ENCODE measurements around the gene FN1. TPM values are rescaled to one million over a fixed set of nuclear protein-coding genes. Genes with fewer than 3 reads are reported as not detected.

Gene FN1
- total RNA-seq, 1 donor from 2014 or later, result 52.0 TPM

GRCh38 chr2:215407590-215408264 is 28.1 kb downstream of the FN1 start:
- Mint-ChIP-seq H3K27ac (peak overlapping the region; percentile 53), H3K4me3 (no peak overlapping the region), H3K4me1 (no peaks in the 10 kb centered on the region), H3K27me3 (ENCODE audit: insufficient read depth, low read depth) (peaks cover 2% of the 10 kb centered on the region), H3K36me3 (peaks cover 34% of the 10 kb centered on the region), H3K9me3 (no peaks in the 10 kb centered on the region)
- Histone ChIP-seq H2AFZ (replicated peaks) (no peak overlapping the region), H3K9ac (no peak overlapping the region), H3K36me3 (no peaks in the 10 kb centered on the region), H3K79me2 (ENCODE audit: low read depth) (no peaks in the 10 kb centered on the region), H3F3A (ENCODE audit: low read depth) (no peaks in the 10 kb centered on the region), H3K4me1 (no peaks in the 10 kb centered on the region), H3K4me3 (no peak overlapping the region), H3K4me2 (no peak overlapping the region), H3K9me3 (ENCODE audit: low read depth) (no peaks in the 10 kb centered on the region), H3K27me3 (no peaks in the 10 kb centered on the region), H4K20me1 (ENCODE audit: low read depth) (no peaks in the 10 kb centered on the region), H3K27ac (no peak overlapping the region)
- DNase-seq (ENCODE audit: low spot score), result no peak
- TF ChIP-seq EZH2phosphoT487 (IDR thresholded peaks at IDR 0.05), result no peak
- no peak for TF ChIP-seq CTCF (IDR thresholded peaks at IDR 0.05)
- no peak for TF ChIP-seq EZH2 (IDR thresholded peaks at IDR 0.05)

GRCh38 chr2:215407061-215407460 is 28.8 kb downstream of the FN1 start:
- Histone ChIP-seq H2AFZ (replicated peaks) (no peak overlapping the region), H4K20me1 (ENCODE audit: low read depth) (no peaks in the 10 kb centered on the region), H3F3A (ENCODE audit: low read depth) (no peaks in the 10 kb centered on the region), H3K27ac (no peak overlapping the region), H3K27me3 (no peaks in the 10 kb centered on the region), H3K79me2 (ENCODE audit: low read depth) (no peaks in the 10 kb centered on the region), H3K4me3 (no peak overlapping the region), H3K36me3 (no peaks in the 10 kb centered on the region), H3K4me1 (no peaks in the 10 kb centered on the region), H3K9me3 (ENCODE audit: low read depth) (no peaks in the 10 kb centered on the region), H3K9ac (no peak overlapping the region), H3K4me2 (no peak overlapping the region)
- Mint-ChIP-seq H3K36me3 (peaks cover 31% of the 10 kb centered on the region), H3K9me3 (no peaks in the 10 kb centered on the region), H3K27ac (no peak overlapping the region), H3K27me3 (ENCODE audit: insufficient read depth, low read depth) (peaks cover 2% of the 10 kb centered on the region), H3K4me3 (no peak overlapping the region), H3K4me1 (no peaks in the 10 kb centered on the region)
- no peak for TF ChIP-seq EZH2phosphoT487 (IDR thresholded peaks at IDR 0.05)
- TF ChIP-seq EZH2 (IDR thresholded peaks at IDR 0.05), result no peak
- no peak for TF ChIP-seq CTCF (IDR thresholded peaks at IDR 0.05)
- no peak for DNase-seq (ENCODE audit: low spot score)

- H3K4me3 Mint-ChIP-seq, result no peak overlapping the region
- Histone ChIP-seq H3K36me3 (no peaks in the 10 kb centered on the region), H3K4me2 (no peak overlapping the region), H4K20me1 (ENCODE audit: low read depth) (no peaks in the 10 kb centered on the region), H2AFZ (replicated peaks) (no peak overlapping the region), H3K27me3 (no peaks in the 10 kb centered on the region), H3K27ac (no peak overlapping the region), H3F3A (ENCODE audit: low read depth) (no peaks in the 10 kb centered on the region), H3K79me2 (ENCODE audit: low read depth) (no peaks in the 10 kb centered on the region), H3K9me3 (ENCODE audit: low read depth) (no peaks in the 10 kb centered on the region), H3K4me1 (no peaks in the 10 kb centered on the region), H3K9ac (no peak overlapping the region), H3K4me3 (no peak overlapping the region)
- DNase-seq (ENCODE audit: low spot score), result no peak
- H3K27me3 Mint-ChIP-seq (ENCODE audit: insufficient read depth, low read depth), result peaks cover 2% of the 10 kb centered on the region
- H3K27ac Mint-ChIP-seq, result no peak overlapping the region
- peaks cover 28% of the 10 kb centered on the region for H3K36me3 Mint-ChIP-seq
- no peaks in the 10 kb centered on the region for H3K9me3 Mint-ChIP-seq
- TF ChIP-seq CTCF (IDR thresholded peaks at IDR 0.05), result no peak
- TF ChIP-seq EZH2phosphoT487 (IDR thresholded peaks at IDR 0.05), result no peak
- no peak for TF ChIP-seq EZH2 (IDR thresholded peaks at IDR 0.05)
- H3K4me1 Mint-ChIP-seq, result no peaks in the 10 kb centered on the region
Observed at GRCh38 chr2:215405722-215406581, 29.9 kb downstream of the FN1 start.
